H9 (cell line): ENCODE results near the gene DIP2C. TPM values are rescaled to one million over a fixed set of nuclear protein-coding genes. Genes with fewer than 3 reads are reported as not detected.

Experiments used
- DNase-seq: peaks from one replicate; pipeline ENCODE4 v3.0.0-alpha.2; 2017
- H2AFZ ChIP-seq: one replicate; pipeline ENCODE4 v1.6.1; 2013; ENCODE audit warnings: mild to moderate bottlenecking, low read length, control low read depth, moderate library complexity
- H2AK5ac ChIP-seq: 2 replicates; pipeline ENCODE4 v1.6.1; 2013; ENCODE audit warnings: low read length, control low read depth, mixed read lengths; ENCODE audit not compliant: insufficient read length
- H2BK120ac ChIP-seq: one replicate; pipeline ENCODE4 v1.6.1; 2013; ENCODE audit warnings: low read depth, mild to moderate bottlenecking, low read length, control low read depth, inconsistent platforms; ENCODE audit not compliant: poor library complexity, severe bottlenecking
- H2BK12ac ChIP-seq: 2 replicates; pipeline ENCODE4 v1.6.1; 2013; ENCODE audit warnings: low read length, control low read depth, mixed read lengths, low read depth; ENCODE audit not compliant: insufficient read length
- H2BK15ac ChIP-seq: 2 replicates; pipeline ENCODE4 v1.6.1; 2013; ENCODE audit warnings: low read depth, low read length, control low read depth
- H2BK20ac ChIP-seq: one replicate; pipeline ENCODE4 v1.6.1; 2013; ENCODE audit warnings: low read depth, mild to moderate bottlenecking, low read length, control low read depth, inconsistent platforms; ENCODE audit not compliant: poor library complexity, severe bottlenecking
- H2BK5ac ChIP-seq: 2 replicates; pipeline ENCODE4 v1.6.1; 2013; ENCODE audit warnings: low read length, control low read depth, mixed read lengths; ENCODE audit not compliant: insufficient read length
- H3K14ac ChIP-seq: 2 replicates; pipeline ENCODE4 v1.6.1; 2013; ENCODE audit warnings: low read length, control low read depth; ENCODE audit not compliant: insufficient read depth
- H3K18ac ChIP-seq: 2 replicates; pipeline ENCODE4 v1.6.1; 2013; ENCODE audit warnings: low read depth, mild to moderate bottlenecking, mixed read lengths, low read length, control low read depth; ENCODE audit not compliant: insufficient read length
- H3K23ac ChIP-seq: 2 replicates; pipeline ENCODE4 v1.6.1; 2013; ENCODE audit warnings: low read length, control low read depth, mixed read lengths, low read depth; ENCODE audit not compliant: insufficient read length
- H3K23me2 ChIP-seq: 2 replicates; pipeline ENCODE4 v1.6.1; 2013; ENCODE audit warnings: low read depth, mild to moderate bottlenecking, mixed read lengths, low read length, control low read depth; ENCODE audit not compliant: insufficient read length, poor library complexity, severe bottlenecking
- H3K27ac ChIP-seq: 2 replicates; pipeline ENCODE4 v1.5.1; 2013; ENCODE audit warnings: low read length, control low read depth, mixed read lengths, low read depth; ENCODE audit not compliant: insufficient read length
- H3K27me3 ChIP-seq: 2 replicates; pipeline ENCODE4 v1.6.1; 2013; ENCODE audit warnings: low read length, control low read depth, inconsistent platforms; ENCODE audit not compliant: insufficient read depth
- H3K4ac ChIP-seq: 2 replicates; pipeline ENCODE4 v1.6.1; 2013; ENCODE audit warnings: low read depth, mild to moderate bottlenecking, control low read depth, inconsistent platforms, low read length, moderate library complexity
- H3K4me1 ChIP-seq: 2 replicates; pipeline ENCODE4 v1.6.1; 2013; ENCODE audit warnings: low read length, control low read depth, inconsistent platforms; ENCODE audit not compliant: insufficient read depth
- H3K4me2 ChIP-seq: 2 replicates; pipeline ENCODE4 v1.6.1; 2013; ENCODE audit warnings: low read length, control low read depth, mixed read lengths; ENCODE audit not compliant: insufficient read length, insufficient read depth
- H3K56ac ChIP-seq: 2 replicates; pipeline ENCODE4 v1.6.1; 2013; ENCODE audit warnings: low read depth, mild to moderate bottlenecking, mixed read lengths, low read length, control low read depth; ENCODE audit not compliant: insufficient read length
- H3K79me1 ChIP-seq: 2 replicates; pipeline ENCODE4 v1.6.1; 2013; ENCODE audit warnings: low read depth, mild to moderate bottlenecking, moderate library complexity, low read length, control low read depth, inconsistent platforms; ENCODE audit not compliant: insufficient read depth, poor library complexity, severe bottlenecking
- H3K79me2 ChIP-seq: 2 replicates; pipeline ENCODE4 v1.6.1; 2013; ENCODE audit warnings: low read length, control low read depth, inconsistent platforms; ENCODE audit not compliant: insufficient read depth
- H3K9ac ChIP-seq: 2 replicates; pipeline ENCODE4 v1.6.1; 2013; ENCODE audit warnings: low read length, control low read depth, mixed read lengths; ENCODE audit not compliant: insufficient read length; ENCODE audit errors: extremely low read depth
- H3K9me3 ChIP-seq: one replicate; pipeline ENCODE4 v1.6.1; 2013; ENCODE audit warnings: low read depth, low read length, inconsistent platforms; ENCODE audit not compliant: control insufficient read depth
- H3T11ph ChIP-seq: one replicate; pipeline ENCODE4 v1.6.1; 2013; ENCODE audit warnings: mild to moderate bottlenecking, low read length, control low read depth, inconsistent platforms
- H4K20me1 ChIP-seq: one replicate; pipeline ENCODE4 v1.6.1; 2013; ENCODE audit not compliant: control insufficient read depth, insufficient read length, insufficient read depth
- H4K5ac ChIP-seq: 2 replicates; pipeline ENCODE4 v1.6.1; 2013; ENCODE audit warnings: low read depth, mild to moderate bottlenecking, mixed read lengths, low read length, control low read depth; ENCODE audit not compliant: insufficient read length
- H4K8ac ChIP-seq: replicated peaks from 2 replicates; pipeline ENCODE4 v1.6.1; 2013; ENCODE audit warnings: low read length, control low read depth, mixed read lengths, low read depth; ENCODE audit not compliant: insufficient read length
- H4K91ac ChIP-seq: 2 replicates; pipeline ENCODE4 v1.6.1; 2013; ENCODE audit warnings: low read depth, mild to moderate bottlenecking, moderate library complexity, mixed read lengths, low read length, control low read depth; ENCODE audit not compliant: insufficient read length
- H3K27ac Mint-ChIP-seq, 3 experiments: 2 replicates in 2 of 3; 3 replicates in 1 of 3; pipeline ENCODE4 v1.8.0; 2020 to 2021; ENCODE audit warnings: mixed read lengths in 3 of 3, mild to moderate bottlenecking in 1 of 3, moderate library complexity in 1 of 3
- H3K27me3 Mint-ChIP-seq: 2 replicates; pipeline ENCODE4 v1.8.0; 2021; ENCODE audit warnings: low read depth, mild to moderate bottlenecking, moderate library complexity, mixed read lengths
- H3K36me3 Mint-ChIP-seq, 3 experiments: 2 replicates in 2 of 3; 3 replicates in 1 of 3; pipeline ENCODE4 v1.8.0; 2020 to 2021; ENCODE audit warnings: low read depth in 3 of 3, mixed read lengths in 3 of 3; ENCODE audit not compliant: insufficient read depth in 1 of 3
- H3K4me1 Mint-ChIP-seq, 2 experiments: 2 replicates each; pipeline ENCODE4 v1.8.0; 2020; ENCODE audit warnings: mixed read lengths in 2 of 2
- H3K4me3 Mint-ChIP-seq, 2 experiments: 2 replicates in 1 of 2; 3 replicates in 1 of 2; pipeline ENCODE4 v1.8.0; 2020 to 2021; ENCODE audit warnings: mild to moderate bottlenecking in 2 of 2, mixed read lengths in 2 of 2, moderate library complexity in 1 of 2
- H3K9me3 Mint-ChIP-seq, 2 experiments: 2 replicates in 1 of 2; 3 replicates in 1 of 2; pipeline ENCODE4 v1.8.0; 2020; ENCODE audit warnings: mild to moderate bottlenecking in 2 of 2, mixed read lengths in 2 of 2, moderate library complexity in 1 of 2
- CTCF ChIP-seq: fragments of 200-600 bp; sonication (generic); conservative IDR thresholded peaks from 3 replicates; pipeline ENCODE4 v1.8.0; 2021; ENCODE audit warnings: antibody characterized with exemption, mild to moderate bottlenecking
- WGBS: extraction: QIAGEN DNeasy Blood & Tissue Kit; methylation state at CpG from one replicate; pipeline ENCODE4 v1.1.7; 2013; ENCODE audit warnings: missing lambda C conversion rate, low lambda C conversion rate, mixed read lengths; ENCODE audit not compliant: insufficient read length; ENCODE audit errors: extremely low coverage; 5-methylcytosine and 5-hydroxymethylcytosine counted together
- total RNA-seq: library from RNA; stranded (reverse); gene quantifications from 2 replicates; pipeline ENCODE4 v1.2.1, GENCODE V29; 2021

DIP2C gene
- total RNA-seq, 1 experiment from 2014 or later, result 7.9 TPM

DNA sequence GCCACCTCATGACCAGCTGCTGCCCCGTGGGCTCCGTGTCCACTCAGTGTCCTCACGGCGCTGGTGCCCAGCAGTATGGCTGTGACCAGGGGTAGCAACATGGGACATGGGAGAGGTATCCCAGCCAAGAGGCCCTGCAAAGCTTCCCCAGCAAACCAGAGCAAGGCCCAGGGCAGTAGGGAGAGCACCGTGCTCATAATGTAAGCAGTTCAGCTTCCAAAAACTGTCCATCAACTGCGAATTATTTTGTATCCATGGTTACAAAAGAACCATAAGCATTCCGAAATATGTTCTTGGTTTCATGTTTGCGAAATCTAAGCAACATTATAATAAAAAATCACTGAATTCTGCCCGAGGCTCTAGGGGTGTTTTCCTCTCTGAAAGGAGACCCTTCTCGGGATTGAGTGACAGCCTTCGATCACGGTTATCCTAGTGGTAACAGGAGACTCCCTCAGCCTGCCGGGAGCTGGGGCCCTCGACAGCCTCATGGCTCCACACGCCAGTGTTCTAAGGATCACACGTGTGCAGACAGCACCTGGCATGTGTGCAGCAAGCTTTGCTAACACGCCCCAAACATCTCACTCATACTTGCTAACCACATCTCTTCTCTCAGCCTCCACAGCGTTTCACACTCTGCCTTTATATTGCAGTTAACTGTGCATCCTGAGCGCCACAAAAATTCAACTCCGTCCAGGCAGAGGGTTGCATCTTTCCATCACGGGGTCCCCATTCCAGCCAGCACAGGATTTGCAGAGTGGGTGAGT lies 117.6 kb downstream of the DIP2C start:
- Histone ChIP-seq H3K9me3 (no peaks in the 10 kb centered on the region), H2BK120ac (no peak overlapping the region), H2BK5ac (no peak overlapping the region), H3K27me3 (no peaks in the 10 kb centered on the region), H3K4me2 (no peak overlapping the region), H3K56ac (no peak overlapping the region), H2BK15ac (no peak overlapping the region), H3K4ac (no peak overlapping the region), H2AK5ac (no peak overlapping the region), H4K20me1 (no peaks in the 10 kb centered on the region), H3K79me1 (no peaks in the 10 kb centered on the region), H2BK12ac (no peak overlapping the region), H3K14ac (no peak overlapping the region; the same call in 1 of the 2 replicates), H3K79me2 (no peaks in the 10 kb centered on the region), H3K27ac (no peak overlapping the region), H4K91ac (no peak overlapping the region), H3K23me2 (no peaks in the 10 kb centered on the region), H3K18ac (no peak overlapping the region), H3K23ac (no peak overlapping the region), H3K9ac (no peak overlapping the region), H2AFZ (no peak overlapping the region), H2BK20ac (no peak overlapping the region), H3T11ph (no peak overlapping the region), H4K8ac (no peak overlapping the region), H3K4me1 (no peaks in the 10 kb centered on the region), H4K5ac (no peak overlapping the region)
- peaks cover 11 to 20% of the 10 kb centered on the region in 2 experiments for H3K4me1 Mint-ChIP-seq
- H3K9me3 Mint-ChIP-seq, result no peaks in the 10 kb centered on the region
- H3K4me3 Mint-ChIP-seq, result no peak overlapping the region
- peak overlapping the region in 1 of 3 experiments; percentile 70; a peak in 2 of 7 replicates for H3K27ac Mint-ChIP-seq
- DNase-seq, result no peak
- TF ChIP-seq CTCF, result no peak
- H3K36me3 Mint-ChIP-seq, result no peaks in the 10 kb centered on the region
- H3K27me3 Mint-ChIP-seq, result no peaks in the 10 kb centered on the region
- no CpG with 5 or more reads among the region's 21 CpGs for WGBS
